GM19193 (cell line): ENCODE data around the gene SGMS2.

Experiments used
- POLR2A ChIP-seq: IDR thresholded peaks from 4 replicates; pipeline ENCODE4 v1.6.1; 2011; ENCODE audit not compliant: insufficient read depth, insufficient read length; ENCODE audit errors: extremely low read depth

The SGMS2 gene

DNA sequence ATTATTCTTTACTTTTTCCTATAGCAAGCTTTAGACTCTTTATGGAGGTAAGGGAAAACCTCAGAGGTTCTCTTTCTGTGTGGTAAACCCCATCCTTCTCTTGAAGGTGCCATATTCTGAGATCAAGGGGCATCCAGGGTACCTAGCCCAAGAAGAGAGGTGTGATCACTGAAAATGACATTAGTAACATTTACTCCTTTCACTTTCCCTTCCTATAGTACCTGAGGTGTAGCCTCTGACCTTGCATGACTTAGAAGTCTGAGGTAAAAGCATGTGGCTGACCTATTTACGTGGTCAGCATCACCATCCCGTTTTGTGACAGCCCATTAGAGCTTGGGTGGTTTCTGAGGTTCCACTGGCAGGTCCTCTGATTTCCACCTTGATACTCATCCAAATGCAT is 25.7 kb downstream of the SGMS2 start:
- TF ChIP-seq POLR2A, result no peak

DNA sequence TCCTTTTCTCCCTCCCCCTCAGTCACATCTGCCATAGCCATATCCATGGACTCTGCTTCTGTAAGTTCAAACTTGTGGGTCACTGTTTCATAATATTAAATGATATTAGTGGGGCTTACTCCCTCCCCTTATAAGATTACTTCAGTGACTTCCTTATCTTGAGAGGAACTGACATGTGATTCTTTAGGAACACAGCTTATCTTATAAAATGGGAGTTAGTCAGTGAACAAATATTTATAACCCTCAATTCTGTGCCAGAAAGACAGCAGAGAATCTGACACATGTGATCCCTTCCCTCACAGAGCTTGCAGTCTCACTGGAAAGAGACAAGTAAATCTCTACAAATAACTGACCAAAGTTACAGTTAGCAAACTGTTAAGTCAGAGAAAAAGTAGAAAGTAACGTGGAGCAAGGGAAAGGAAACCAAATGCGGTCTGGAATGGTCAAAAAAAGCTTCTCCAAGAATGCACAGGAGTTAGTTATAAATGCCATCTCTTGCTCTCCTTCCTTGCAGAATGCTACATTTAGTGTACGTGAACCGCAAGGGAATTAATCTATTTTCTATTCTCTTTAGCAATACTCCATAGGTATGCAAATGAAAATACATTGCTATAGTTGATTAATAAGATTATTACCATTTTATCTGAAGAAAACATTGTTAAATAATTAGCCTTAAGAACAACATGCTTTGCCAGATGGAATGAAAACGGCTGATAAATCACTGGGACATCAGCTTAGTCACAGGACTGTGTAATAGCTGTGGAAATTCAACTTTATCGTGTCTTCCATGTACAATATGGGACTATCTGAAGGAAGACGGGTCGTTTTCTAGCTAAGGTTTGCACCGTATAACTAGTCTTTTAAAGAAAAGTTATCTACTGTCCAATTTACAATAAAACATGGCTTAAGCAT is 29.0 kb downstream of the SGMS2 start:
- TF ChIP-seq POLR2A, result no peak

DNA sequence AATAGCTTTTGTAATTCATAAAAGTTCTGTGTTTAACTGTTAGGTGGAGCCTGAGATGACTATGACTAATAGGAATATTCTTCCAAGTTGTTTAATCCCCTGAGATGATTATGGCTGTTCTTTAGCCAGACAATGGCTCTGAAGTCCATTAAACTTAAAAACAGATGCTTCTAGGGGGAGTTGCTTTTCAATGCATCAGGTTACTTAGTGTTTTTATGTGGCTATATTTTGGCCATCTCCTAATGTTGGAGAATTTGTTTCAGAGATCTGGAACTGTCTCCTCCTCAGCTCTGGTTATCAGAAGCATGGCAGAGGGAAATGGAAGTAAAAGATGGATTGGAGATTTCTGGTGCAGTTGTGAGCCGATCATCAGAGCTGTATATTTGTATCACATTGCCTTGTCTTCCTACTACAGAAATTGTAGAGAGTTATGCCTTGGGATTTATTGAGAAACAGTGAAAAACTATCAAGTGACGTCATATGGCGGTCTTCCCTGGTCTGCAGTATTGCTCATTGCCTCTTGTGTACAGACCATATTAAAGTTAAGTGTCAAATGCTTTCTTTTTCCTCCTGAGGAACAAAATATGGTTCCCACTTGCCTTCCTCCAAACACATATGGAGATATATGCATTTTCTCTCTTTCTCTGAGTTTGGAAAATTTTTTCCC is 29.8 kb downstream of the SGMS2 start:
- TF ChIP-seq POLR2A, result no peak

DNA sequence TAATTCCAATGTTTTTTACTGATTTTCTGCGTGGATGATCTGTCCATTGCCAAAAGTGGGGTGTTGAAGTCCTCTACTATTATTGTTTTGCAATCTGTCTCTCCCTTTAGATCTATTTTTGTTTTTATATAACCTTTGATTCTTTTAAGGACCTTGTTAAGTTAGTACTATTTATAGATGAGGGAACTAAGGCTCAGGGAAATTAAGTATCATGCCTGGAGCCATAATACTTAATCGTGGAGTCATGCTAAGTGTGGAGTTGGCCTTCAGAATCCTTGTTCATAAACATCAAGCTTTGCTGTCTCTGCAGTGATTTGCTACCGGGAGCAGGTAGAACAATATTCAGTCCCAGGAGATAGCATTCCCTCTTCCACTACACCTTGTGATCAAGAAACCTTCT is 31.0 kb downstream of the SGMS2 start:
- TF ChIP-seq POLR2A, result no peak

DNA sequence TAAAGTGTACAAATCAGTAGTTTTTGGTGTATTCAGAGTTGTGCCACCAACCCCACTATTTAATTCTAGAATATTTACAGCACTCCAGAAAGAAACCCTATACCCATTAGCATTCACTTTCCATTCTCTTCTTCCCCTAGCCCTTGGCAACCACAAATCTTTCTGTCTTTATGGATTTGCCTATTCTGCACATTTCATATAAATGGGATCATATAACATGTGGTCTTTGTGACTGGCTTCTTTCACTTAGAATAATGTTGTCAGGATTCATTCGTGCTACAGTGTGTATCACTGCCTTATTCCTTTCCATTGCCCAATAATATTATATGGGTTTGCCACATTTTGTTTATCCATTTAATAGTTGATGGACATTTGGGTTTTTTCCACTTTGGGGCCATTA is 32.2 kb downstream of the SGMS2 start:
- no peak for TF ChIP-seq POLR2A

DNA sequence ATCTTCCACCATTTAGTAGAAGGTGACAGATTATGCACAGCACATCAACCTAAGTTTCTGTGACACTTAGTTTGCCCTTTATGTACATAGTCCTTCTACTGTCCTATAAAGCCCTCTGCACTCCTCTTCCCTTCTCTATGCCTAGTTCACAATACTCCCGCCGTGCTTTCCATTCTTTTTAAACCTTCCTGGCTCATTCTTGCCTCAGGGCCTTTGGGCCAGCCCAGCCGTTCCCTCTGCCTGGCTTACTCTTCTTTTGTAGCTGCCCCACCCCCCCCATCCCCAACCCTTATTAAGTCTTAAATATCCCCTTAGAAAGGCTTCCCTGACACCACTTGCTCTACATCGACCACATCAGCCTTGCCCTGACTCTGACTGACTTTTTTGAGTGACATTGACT is 33.0 kb downstream of the SGMS2 start:
- TF ChIP-seq POLR2A, result no peak

DNA sequence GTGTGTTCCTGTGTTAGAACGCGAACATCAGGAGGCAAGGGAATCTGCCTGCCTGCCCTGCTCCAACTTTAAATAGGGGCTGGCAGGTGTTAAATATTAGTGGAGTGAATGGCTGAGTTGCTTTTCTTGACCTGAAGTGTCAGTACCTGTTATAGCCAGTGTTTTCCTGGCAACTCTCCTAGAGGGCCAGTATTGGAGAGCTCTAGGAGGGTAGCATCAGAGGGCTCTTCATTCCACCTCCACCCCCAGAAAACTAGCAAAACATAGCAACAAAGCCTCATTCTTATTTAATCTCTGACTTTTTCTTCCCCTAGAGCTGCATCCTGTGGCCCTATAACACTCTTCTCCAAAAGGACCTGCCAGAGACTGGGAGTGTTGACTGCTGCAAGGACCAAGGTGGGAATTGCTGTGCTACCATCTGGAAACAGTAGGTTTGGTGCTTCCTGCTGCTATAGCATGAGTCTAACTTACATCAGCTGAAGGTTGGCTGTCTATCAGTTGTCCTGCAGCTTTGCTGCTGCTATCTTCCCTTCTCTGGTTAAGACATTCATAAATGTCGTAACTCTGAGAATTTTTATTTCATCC is 33.5 kb downstream of the SGMS2 start:
- no peak for TF ChIP-seq POLR2A

DNA sequence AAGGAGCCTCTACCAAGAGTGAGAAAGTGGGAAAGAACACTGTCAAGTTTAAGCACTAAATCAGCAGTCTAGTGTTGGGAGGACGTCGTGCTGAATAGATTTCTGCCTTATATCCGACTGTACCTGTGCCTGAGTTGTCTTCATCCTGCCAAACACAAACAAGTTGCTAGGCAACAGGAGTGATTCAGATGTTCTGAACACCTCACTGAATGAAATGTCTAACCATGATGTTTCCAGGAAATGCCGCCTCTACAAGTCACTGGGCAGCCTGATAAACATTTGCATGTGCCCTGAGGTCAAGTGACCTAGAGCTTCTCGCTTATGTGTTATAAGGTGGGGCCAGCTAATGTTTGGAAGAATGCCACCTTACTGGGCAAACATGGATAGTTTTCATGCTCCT is 37.9 kb downstream of the SGMS2 start:
- no peak for TF ChIP-seq POLR2A

DNA sequence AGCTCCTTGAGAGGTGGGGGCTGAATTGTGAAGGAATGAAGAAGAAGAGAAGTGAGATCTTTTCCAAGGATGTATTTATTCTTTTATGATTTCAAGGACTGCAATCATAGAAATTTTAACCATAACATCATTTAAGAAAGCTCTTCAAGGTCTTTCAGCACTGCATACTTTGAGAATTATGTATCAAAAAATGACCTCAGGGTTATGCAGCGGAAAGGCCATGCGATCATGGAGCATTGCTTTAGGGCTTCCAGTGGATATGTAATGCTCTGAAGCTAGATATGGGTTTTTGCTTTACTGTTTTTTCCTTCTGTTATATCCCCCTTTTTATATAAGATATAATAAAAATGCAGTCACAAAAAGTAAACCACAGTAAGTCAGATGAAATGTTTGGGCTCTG is 38.7 kb downstream of the SGMS2 start:
- no peak for TF ChIP-seq POLR2A

DNA sequence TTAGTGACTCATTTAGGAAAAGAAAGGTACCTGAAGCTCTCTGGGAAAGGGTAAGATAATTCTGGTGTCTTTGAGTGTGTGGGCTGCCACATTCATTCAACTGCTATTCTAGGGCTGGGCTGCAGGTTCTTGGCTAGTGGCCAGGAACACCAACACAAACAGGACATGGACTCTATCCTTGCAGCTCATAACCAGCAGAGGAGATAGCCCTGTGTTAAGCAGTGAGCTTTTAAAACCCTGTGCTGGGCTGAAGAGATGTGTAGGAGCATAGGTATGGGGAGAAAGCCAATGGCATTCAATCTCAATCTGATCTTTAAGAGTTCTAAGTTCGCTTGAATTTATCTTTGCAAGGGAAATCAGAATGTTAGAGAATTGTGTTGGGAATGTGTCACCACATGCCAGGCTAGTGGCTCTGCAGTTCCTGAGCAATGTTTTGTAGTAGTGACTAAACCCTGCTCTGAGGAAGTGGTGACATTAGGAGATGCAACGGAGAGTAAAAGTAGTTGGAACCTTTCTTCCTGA is 39.2 kb downstream of the SGMS2 start:
- no peak for TF ChIP-seq POLR2A

DNA sequence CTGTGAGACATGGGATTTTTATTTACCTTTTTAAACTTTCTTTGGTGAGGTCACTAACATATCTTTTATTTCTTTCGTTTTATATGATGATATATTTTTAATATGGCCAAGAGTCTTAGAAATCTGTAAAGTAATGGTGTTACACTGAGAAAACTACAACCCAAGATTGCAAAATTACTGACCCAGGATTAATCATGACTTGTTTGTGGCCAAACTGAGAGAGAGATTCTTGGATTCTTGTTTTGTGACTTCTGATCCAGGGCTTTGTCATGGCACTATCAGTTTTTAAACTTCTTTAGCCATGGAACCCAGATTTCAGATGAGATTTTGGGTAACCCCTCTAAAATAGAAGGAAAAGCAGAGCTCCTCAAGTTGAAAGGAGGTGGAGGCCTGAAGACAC is 42.0 kb downstream of the SGMS2 start:
- no peak for TF ChIP-seq POLR2A

DNA sequence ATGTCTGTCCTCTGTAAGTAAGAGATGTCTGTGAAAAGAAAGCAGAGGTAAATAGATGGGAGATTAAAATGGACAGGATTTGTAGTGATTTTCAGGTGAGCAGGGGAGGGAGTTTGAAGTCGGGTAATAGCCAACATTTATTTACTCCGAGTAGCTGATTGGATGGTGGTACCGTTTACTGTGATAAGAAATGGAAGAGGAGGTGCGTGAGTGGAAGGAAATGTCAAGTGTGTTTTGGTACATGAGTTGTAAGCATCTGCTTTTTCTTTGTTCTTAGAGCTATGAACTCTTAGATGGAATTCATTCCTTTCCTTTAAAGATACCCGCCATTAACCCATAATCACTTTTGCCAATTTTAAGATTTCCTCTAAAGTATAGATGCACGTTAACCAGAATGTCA is 45.5 kb downstream of the SGMS2 start:
- TF ChIP-seq POLR2A, result no peak

DNA sequence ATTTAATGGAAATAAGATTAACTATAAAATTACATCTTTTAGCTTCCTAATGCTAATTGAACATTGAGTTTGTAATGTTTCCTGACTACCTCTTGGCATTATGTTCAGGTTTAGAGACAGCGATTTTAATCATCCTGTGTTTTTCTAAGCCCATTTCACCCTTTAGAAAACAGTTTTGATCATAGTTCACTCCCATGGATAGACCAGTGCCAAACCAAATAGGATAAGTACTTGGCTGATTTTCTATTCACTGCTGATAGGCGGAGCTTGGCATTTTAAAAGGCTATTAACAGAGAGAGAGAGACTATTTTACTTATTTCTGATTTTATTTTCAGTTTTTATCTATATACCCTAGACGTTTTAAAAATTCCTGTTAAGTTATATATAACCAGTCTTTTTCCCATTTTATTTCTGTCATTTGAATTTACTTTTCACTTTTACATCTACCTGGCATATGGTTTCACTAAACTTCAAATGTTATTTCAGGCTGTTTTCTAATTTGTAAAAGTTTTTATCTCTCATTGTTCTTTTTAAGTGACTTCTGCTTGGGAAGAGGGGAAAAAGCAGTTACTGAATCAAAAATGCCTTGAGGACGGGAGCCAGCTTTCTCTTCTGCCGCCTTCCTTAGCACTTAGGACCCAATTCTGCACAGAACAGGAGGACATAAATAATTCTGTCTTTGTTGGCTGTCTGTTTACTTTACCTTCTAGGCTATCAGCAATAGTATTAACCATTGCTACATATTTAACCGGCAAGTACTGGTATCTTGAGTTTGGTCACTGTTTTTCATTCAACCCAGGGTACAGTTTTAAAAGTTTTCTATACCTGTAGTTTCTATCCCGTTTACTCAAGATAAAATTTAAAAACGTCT is 46.4 kb downstream of the SGMS2 start:
- TF ChIP-seq POLR2A, result no peak

DNA sequence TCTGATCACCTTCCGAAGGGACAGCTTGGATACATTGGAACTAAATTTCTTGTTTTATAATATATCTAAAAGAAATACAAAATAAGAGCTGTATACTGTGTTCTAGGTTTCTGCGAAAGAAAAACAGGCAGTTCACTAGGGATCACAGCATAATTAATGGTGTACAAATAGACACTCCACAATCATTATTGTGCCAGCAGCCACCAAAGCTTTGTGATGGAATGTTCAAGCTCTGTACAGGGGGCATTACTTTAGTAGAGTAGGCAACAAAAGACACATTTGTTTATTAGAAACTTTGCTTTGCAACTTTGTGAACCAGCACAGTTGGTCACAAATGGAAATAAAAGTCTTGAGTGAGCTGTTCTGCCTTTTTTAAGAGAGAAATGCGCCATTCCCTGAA is 49.3 kb downstream of the SGMS2 start:
- TF ChIP-seq POLR2A, result no peak

DNA sequence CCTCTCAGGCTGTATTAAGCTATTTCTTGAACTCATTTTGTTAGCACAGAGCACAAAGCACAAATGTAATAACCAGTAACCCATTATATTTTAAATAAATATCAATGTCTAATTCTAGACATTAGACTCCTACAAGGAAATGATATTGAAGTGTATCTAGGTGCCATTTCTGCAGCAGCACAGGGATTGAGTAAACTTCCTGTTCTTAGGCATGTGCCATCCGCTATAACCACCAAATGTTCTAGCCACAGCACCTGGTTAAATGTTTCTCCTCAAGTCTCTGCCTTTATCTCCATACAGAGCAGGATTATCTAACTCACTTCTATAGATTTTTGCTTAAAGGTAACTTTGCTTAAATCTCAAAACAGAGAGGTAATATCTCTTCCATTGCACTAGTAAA is 51.4 kb downstream of the SGMS2 start:
- no peak for TF ChIP-seq POLR2A
